ENCODE measurements around the gene TP53TG5.

The TP53TG5 gene

GRCh38 chr20:45329497-45330319 is 48.4 kb downstream of the TP53TG5 start:
- Histone ChIP-seq H3K14ac (ENCODE audit: low read length) (no peak overlapping the region), H3K18ac (ENCODE audit: low read length) (no peak overlapping the region), H3K79me1 (ENCODE audit: low read depth, low read length) (no peaks in the 10 kb centered on the region), H3K23ac (ENCODE audit: low read depth, low read length, poor library complexity) (no peak overlapping the region), H4K91ac (ENCODE audit: low read depth, low read length, poor library complexity) (no peak overlapping the region), H3K4me1 (ENCODE audit: control insufficient read depth in 2 of 2, insufficient read depth in 1 of 2, low read depth in 1 of 2, low read length in 2 of 2) (peaks cover 0 to 3% of the 10 kb centered on the region in 2 donors), H3K9ac (ENCODE audit: low read depth, low read length, poor library complexity) (no peak overlapping the region), H4K8ac (ENCODE audit: low read depth, low read length) (no peak overlapping the region), H2AFZ (ENCODE audit: low read length) (no peak overlapping the region), H3K4me3 (ENCODE audit: low read length in 2 of 2) (no peak overlapping the region), H3K4me2 (ENCODE audit: insufficient read depth, low read length, poor library complexity, severe bottlenecking) (no peak overlapping the region), H2BK120ac (ENCODE audit: low read depth, low read length) (no peak overlapping the region), H3K4ac (ENCODE audit: low read length) (no peak overlapping the region), H2AK5ac (ENCODE audit: low read depth, low read length) (no peak overlapping the region), H2BK15ac (ENCODE audit: low read length) (no peak overlapping the region), H3K9me3 (replicated peaks in 1 of 2; ENCODE audit: control insufficient read depth in 2 of 2, insufficient read depth in 1 of 2, low read depth in 1 of 2, low read length in 2 of 2) (no peaks in the 10 kb centered on the region), H3K36me3 (replicated peaks in 1 of 2; ENCODE audit: control insufficient read depth in 2 of 2, insufficient read depth in 2 of 2, low read length in 2 of 2) (peaks cover 0 to 15% of the 10 kb centered on the region in 2 donors), H2BK12ac (ENCODE audit: low read length) (no peak overlapping the region), H3K27ac (replicated peaks; ENCODE audit: low read length) (no peak overlapping the region), H3K27me3 (ENCODE audit: control insufficient read depth in 3 of 3, insufficient read depth in 3 of 3, low read depth in 1 of 3, low read length in 3 of 3) (no peaks in the 10 kb centered on the region), H2BK5ac (ENCODE audit: low read length) (no peak overlapping the region)
- WGBS, 2 donors (ENCODE audit: extremely low coverage in 2 of 2, insufficient read length in 2 of 2, insufficient replicate concordance in 1 of 2): no CpG with 5 or more reads among the region's 7 CpGs
- no peak for DNase-seq (ENCODE audit: low spot score)

GRCh38 chr20:45328451-45328850 is 49.7 kb downstream of the TP53TG5 start:
- Histone ChIP-seq H3K4me3 (ENCODE audit: low read length in 2 of 2) (no peak overlapping the region), H3K23ac (ENCODE audit: low read depth, low read length, poor library complexity) (no peak overlapping the region), H3K36me3 (replicated peaks in 1 of 2; ENCODE audit: control insufficient read depth in 2 of 2, insufficient read depth in 2 of 2, low read length in 2 of 2) (peaks cover 0 to 15% of the 10 kb centered on the region in 2 donors), H2AFZ (ENCODE audit: low read length) (no peak overlapping the region), H2AK5ac (ENCODE audit: low read depth, low read length) (no peak overlapping the region), H2BK15ac (ENCODE audit: low read length) (no peak overlapping the region), H3K14ac (ENCODE audit: low read length) (no peak overlapping the region), H3K4ac (ENCODE audit: low read length) (no peak overlapping the region), H4K91ac (ENCODE audit: low read depth, low read length, poor library complexity) (no peak overlapping the region), H3K79me1 (ENCODE audit: low read depth, low read length) (no peaks in the 10 kb centered on the region), H2BK120ac (ENCODE audit: low read depth, low read length) (no peak overlapping the region), H3K4me1 (ENCODE audit: control insufficient read depth in 2 of 2, insufficient read depth in 1 of 2, low read depth in 1 of 2, low read length in 2 of 2) (peaks cover 0 to 3% of the 10 kb centered on the region in 2 donors), H3K27me3 (ENCODE audit: control insufficient read depth in 3 of 3, insufficient read depth in 3 of 3, low read depth in 1 of 3, low read length in 3 of 3) (no peaks in the 10 kb centered on the region), H3K9ac (ENCODE audit: low read depth, low read length, poor library complexity) (no peak overlapping the region), H3K27ac (replicated peaks; ENCODE audit: low read length) (no peak overlapping the region), H3K9me3 (replicated peaks in 1 of 2; ENCODE audit: control insufficient read depth in 2 of 2, insufficient read depth in 1 of 2, low read depth in 1 of 2, low read length in 2 of 2) (no peaks in the 10 kb centered on the region), H3K4me2 (ENCODE audit: insufficient read depth, low read length, poor library complexity, severe bottlenecking) (no peak overlapping the region), H3K18ac (ENCODE audit: low read length) (no peak overlapping the region), H4K8ac (ENCODE audit: low read depth, low read length) (no peak overlapping the region), H2BK12ac (ENCODE audit: low read length) (no peak overlapping the region), H2BK5ac (ENCODE audit: low read length) (no peak overlapping the region)
- no CpG with 5 or more reads among the region's 4 CpGs for WGBS, 2 donors (ENCODE audit: extremely low coverage in 2 of 2, insufficient read length in 2 of 2, insufficient replicate concordance in 1 of 2)
- DNase-seq (ENCODE audit: low spot score): no peak

- Histone ChIP-seq H3K4me3 (ENCODE audit: low read length in 2 of 2) (no peak overlapping the region), H2BK12ac (ENCODE audit: low read length) (no peak overlapping the region), H3K79me1 (ENCODE audit: low read depth, low read length) (no peaks in the 10 kb centered on the region), H3K4me2 (ENCODE audit: insufficient read depth, low read length, poor library complexity, severe bottlenecking) (no peak overlapping the region), H2BK15ac (ENCODE audit: low read length) (no peak overlapping the region), H2BK120ac (ENCODE audit: low read depth, low read length) (no peak overlapping the region), H3K9me3 (replicated peaks in 1 of 2; ENCODE audit: control insufficient read depth in 2 of 2, insufficient read depth in 1 of 2, low read depth in 1 of 2, low read length in 2 of 2) (no peaks in the 10 kb centered on the region), H4K91ac (ENCODE audit: low read depth, low read length, poor library complexity) (no peak overlapping the region), H3K27me3 (ENCODE audit: control insufficient read depth in 3 of 3, insufficient read depth in 3 of 3, low read depth in 1 of 3, low read length in 3 of 3) (no peaks in the 10 kb centered on the region), H3K9ac (ENCODE audit: low read depth, low read length, poor library complexity) (no peak overlapping the region), H3K18ac (ENCODE audit: low read length) (peak overlapping the region; percentile 35), H3K4ac (ENCODE audit: low read length) (no peak overlapping the region), H4K8ac (ENCODE audit: low read depth, low read length) (no peak overlapping the region), H3K27ac (replicated peaks; ENCODE audit: low read length) (no peak overlapping the region), H3K23ac (ENCODE audit: low read depth, low read length, poor library complexity) (no peak overlapping the region), H2BK5ac (ENCODE audit: low read length) (no peak overlapping the region), H2AFZ (ENCODE audit: low read length) (peak overlapping the region; percentile 25), H2AK5ac (ENCODE audit: low read depth, low read length) (no peak overlapping the region), H3K36me3 (replicated peaks in 1 of 2; ENCODE audit: control insufficient read depth in 2 of 2, insufficient read depth in 2 of 2, low read length in 2 of 2) (peaks cover 0 to 12% of the 10 kb centered on the region in 2 donors), H3K14ac (ENCODE audit: low read length) (no peak overlapping the region), H3K4me1 (ENCODE audit: control insufficient read depth in 2 of 2, insufficient read depth in 1 of 2, low read depth in 1 of 2, low read length in 2 of 2) (peaks cover 0 to 3% of the 10 kb centered on the region in 2 donors)
- no peak for DNase-seq (ENCODE audit: low spot score)
- no CpG with 5 or more reads among the region's 6 CpGs for WGBS, 2 donors (ENCODE audit: extremely low coverage in 2 of 2, insufficient read length in 2 of 2, insufficient replicate concordance in 1 of 2)
Measured at GRCh38 chr20:45325371-45325770, 52.8 kb downstream of the TP53TG5 start.

- H2BK15ac ChIP-seq (ENCODE audit: low read length): no peak overlapping the region
- no peak overlapping the region for H3K14ac ChIP-seq (ENCODE audit: low read length)
- H4K8ac ChIP-seq (ENCODE audit: low read depth, low read length): no peak overlapping the region
- no peaks in the 10 kb centered on the region for H3K79me1 ChIP-seq (ENCODE audit: low read depth, low read length)
- no peak overlapping the region for H3K18ac ChIP-seq (ENCODE audit: low read length)
- H2BK5ac ChIP-seq (ENCODE audit: low read length): no peak overlapping the region
- no peak overlapping the region for H2BK120ac ChIP-seq (ENCODE audit: low read depth, low read length)
- H3K27me3 ChIP-seq (ENCODE audit: control insufficient read depth in 3 of 3, insufficient read depth in 3 of 3, low read depth in 1 of 3, low read length in 3 of 3): no peaks in the 10 kb centered on the region
- H3K4ac ChIP-seq (ENCODE audit: low read length): no peak overlapping the region
- no peak overlapping the region for H2BK12ac ChIP-seq (ENCODE audit: low read length)
- no peak overlapping the region for H4K91ac ChIP-seq (ENCODE audit: low read depth, low read length, poor library complexity)
- no peak overlapping the region for H3K9ac ChIP-seq (ENCODE audit: low read depth, low read length, poor library complexity)
- no peak overlapping the region for H2AFZ ChIP-seq (ENCODE audit: low read length)
- no peak overlapping the region for H3K4me3 ChIP-seq (ENCODE audit: low read length in 2 of 2)
- no peak overlapping the region for H3K27ac ChIP-seq (replicated peaks; ENCODE audit: low read length)
- peaks cover 0 to 3% of the 10 kb centered on the region in 2 donors for H3K4me1 ChIP-seq (ENCODE audit: control insufficient read depth in 2 of 2, insufficient read depth in 1 of 2, low read depth in 1 of 2, low read length in 2 of 2)
- no peak for DNase-seq (ENCODE audit: low spot score)
- peaks cover 0 to 6% of the 10 kb centered on the region in 2 donors for H3K36me3 ChIP-seq (replicated peaks in 1 of 2; ENCODE audit: control insufficient read depth in 2 of 2, insufficient read depth in 2 of 2, low read length in 2 of 2)
- no peak overlapping the region for H3K4me2 ChIP-seq (ENCODE audit: insufficient read depth, low read length, poor library complexity, severe bottlenecking)
- no peak overlapping the region for H3K23ac ChIP-seq (ENCODE audit: low read depth, low read length, poor library complexity)
- H3K9me3 ChIP-seq (replicated peaks in 1 of 2; ENCODE audit: control insufficient read depth in 2 of 2, insufficient read depth in 1 of 2, low read depth in 1 of 2, low read length in 2 of 2): no peaks in the 10 kb centered on the region
- H2AK5ac ChIP-seq (ENCODE audit: low read depth, low read length): no peak overlapping the region
Measured at GRCh38 chr20:45323731-45324130, 54.4 kb downstream of the TP53TG5 start.
